Right atrium auricular region (tissue), 2 donors: ENCODE results near the gene ZDHHC6. TPM values are rescaled to one million over a fixed set of nuclear protein-coding genes. Genes with fewer than 3 reads are reported as not detected.
"Not testable (repeated sequence)": the region's sequence is repeated elsewhere in the genome, so short reads cannot be mapped to it uniquely, and the experiment has no call there.

Source experiments
- DNase-seq: peaks from one replicate; pipeline ENCODE4 v3.0.0-alpha.2; 2019; ENCODE audit warnings: low spot score
- H3K27ac ChIP-seq, 2 donors: fragments of 200-600 bp; sonication (generic); 1 replicate in 1 of 2; 2 replicates in 1 of 2; pipeline ENCODE4 v1.5.1; 2016 to 2019
- H3K27me3 ChIP-seq, 2 donors: fragments of 200-600 bp; sonication (generic); one replicate each; pipeline versions ENCODE4 v1.5.1 to v1.6.0; 2017 to 2019
- H3K36me3 ChIP-seq: fragments of 200-600 bp; sonication (generic); one replicate; pipeline ENCODE4 v1.5.1; 2016
- H3K4me1 ChIP-seq, 2 donors: fragments of 200-600 bp; sonication (generic); one replicate each; pipeline versions ENCODE4 v1.5.1 to v1.6.0; 2017 to 2019
- H3K4me3 ChIP-seq, 2 donors: fragments of 200-600 bp; sonication (generic); 1 replicate in 1 of 2; 2 replicates in 1 of 2; pipeline ENCODE4 v1.5.1; 2017 to 2019; ENCODE audit warnings: mild to moderate bottlenecking in 1 of 2, moderate library complexity in 1 of 2
- H3K9me3 ChIP-seq, 2 donors: fragments of 200-600 bp; sonication (generic); one replicate each; pipeline ENCODE4 v1.5.1; 2019
- total RNA-seq, 2 donors: library from RNA; depleted of rRNA; stranded (reverse); fragments of >200 nt; gene quantifications; one replicate each; pipeline ENCODE4 v1.1.0, GENCODE V29; 2016
- TF ChIP-seq, protein P1 (sequence below), 2 donors: fragments of 200-600 bp; sonication (generic); IDR thresholded peaks; one replicate each; pipeline ENCODE4 v1.5.1; 2019; ENCODE audit warnings: antibody characterized with exemption in 2 of 2

The ZDHHC6 gene
- total RNA-seq, 2 donors from 2014 or later, result 11.0 to 12.8 TPM

DNA sequence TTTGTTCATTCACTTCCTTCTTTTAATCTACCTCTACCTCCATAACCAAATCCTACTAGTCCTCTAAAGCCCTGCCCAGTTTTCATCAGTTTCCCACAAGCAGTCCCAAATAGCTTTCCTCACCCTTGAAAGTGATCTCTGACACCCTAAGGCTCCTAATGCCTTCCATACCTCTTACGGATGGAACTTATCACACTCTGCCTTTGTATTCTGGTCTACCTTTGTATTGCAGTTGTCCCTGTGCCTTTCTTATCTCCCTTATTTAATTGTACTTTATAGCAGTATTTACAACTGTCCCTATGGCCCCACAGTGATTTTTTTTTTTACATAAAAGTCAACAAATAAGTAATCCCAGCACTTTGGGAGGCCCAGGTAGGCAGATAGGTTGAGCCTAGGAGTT is 39.0 kb downstream of the ZDHHC6 start:
- no peaks in the 10 kb centered on the region for H3K27me3 ChIP-seq
- H3K27ac ChIP-seq, result no peak overlapping the region
- no peak overlapping the region for H3K4me3 ChIP-seq
- H3K4me1 ChIP-seq, result no peaks in the 10 kb centered on the region
- no peaks in the 10 kb centered on the region for H3K9me3 ChIP-seq
- no peak for DNase-seq
- TF ChIP-seq, protein P1, sequence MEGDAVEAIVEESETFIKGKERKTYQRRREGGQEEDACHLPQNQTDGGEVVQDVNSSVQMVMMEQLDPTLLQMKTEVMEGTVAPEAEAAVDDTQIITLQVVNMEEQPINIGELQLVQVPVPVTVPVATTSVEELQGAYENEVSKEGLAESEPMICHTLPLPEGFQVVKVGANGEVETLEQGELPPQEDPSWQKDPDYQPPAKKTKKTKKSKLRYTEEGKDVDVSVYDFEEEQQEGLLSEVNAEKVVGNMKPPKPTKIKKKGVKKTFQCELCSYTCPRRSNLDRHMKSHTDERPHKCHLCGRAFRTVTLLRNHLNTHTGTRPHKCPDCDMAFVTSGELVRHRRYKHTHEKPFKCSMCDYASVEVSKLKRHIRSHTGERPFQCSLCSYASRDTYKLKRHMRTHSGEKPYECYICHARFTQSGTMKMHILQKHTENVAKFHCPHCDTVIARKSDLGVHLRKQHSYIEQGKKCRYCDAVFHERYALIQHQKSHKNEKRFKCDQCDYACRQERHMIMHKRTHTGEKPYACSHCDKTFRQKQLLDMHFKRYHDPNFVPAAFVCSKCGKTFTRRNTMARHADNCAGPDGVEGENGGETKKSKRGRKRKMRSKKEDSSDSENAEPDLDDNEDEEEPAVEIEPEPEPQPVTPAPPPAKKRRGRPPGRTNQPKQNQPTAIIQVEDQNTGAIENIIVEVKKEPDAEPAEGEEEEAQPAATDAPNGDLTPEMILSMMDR (IDR thresholded peaks at IDR 0.05), result no peak
- no peaks in the 10 kb centered on the region for H3K36me3 ChIP-seq

DNA sequence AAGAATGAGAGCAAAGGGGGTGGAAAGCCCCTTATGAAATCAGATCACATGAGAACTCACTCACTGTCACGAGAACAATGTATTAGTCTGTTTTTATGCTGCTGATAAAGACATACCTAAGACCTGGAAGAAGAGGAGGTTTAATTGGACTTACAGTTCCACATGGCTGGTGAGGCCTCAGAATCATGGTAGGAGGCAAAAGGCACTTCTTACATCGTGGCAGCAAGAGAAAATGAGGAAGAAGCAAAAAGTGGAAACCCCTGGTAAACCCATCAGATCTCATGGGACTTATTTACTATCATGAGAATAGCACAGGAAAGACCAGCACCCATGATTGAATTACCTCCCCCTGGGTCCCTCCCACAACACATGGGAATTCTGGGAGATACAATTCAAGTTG is 39.9 kb downstream of the ZDHHC6 start:
- not testable (repeated sequence) for H3K27ac ChIP-seq, H3K27me3 ChIP-seq, H3K9me3 ChIP-seq, H3K4me1 ChIP-seq, DNase-seq, H3K4me3 ChIP-seq, H3K36me3 ChIP-seq

DNA sequence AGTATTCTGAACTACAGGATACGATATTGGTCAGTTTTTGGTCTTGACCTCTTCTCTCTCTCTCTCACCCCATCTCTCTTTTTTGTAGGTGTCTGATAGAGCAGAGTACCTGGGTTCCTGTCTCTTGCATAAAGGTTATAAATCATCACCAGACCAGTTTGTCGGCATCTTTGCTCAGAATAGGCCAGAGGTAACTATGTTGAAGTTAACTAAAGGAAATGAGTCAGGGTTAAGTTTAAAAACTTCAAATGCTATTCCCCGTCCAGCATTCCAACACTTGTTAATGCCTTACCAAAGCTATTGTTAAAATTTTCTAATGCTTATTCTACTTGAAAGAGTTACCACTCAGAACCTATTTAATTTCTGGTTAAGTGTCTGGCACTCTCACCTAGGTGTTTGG is 42.1 kb downstream of the ZDHHC6 start:
- no peak overlapping the region for H3K27ac ChIP-seq
- H3K9me3 ChIP-seq, result no peaks in the 10 kb centered on the region
- H3K4me3 ChIP-seq, result no peak overlapping the region
- H3K36me3 ChIP-seq, result no peaks in the 10 kb centered on the region
- no peaks in the 10 kb centered on the region for H3K27me3 ChIP-seq
- H3K4me1 ChIP-seq, result no peaks in the 10 kb centered on the region
- TF ChIP-seq, protein P1 (IDR thresholded peaks at IDR 0.05), result no peak
- no peak for DNase-seq

DNA sequence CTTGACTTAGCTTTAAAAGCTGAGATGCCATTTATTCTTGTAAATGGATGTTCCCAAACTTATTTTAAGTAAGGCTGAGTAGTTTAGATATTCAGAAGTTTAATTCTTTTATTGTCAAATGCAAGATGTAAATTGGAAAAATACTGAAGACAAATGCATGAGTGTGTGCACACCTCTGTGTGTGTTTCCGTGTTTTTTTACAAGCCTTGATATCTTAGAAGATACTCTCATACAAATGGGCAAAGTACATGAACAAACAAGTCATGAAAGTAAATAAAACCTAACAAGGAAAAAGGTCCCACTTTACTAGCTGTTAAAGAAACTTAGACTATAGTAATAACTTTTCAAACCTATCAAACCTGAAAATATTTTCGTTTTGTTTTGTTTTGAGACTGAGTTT is 43.8 kb downstream of the ZDHHC6 start:
- Histone ChIP-seq H3K36me3 (no peaks in the 10 kb centered on the region), H3K9me3 (no peaks in the 10 kb centered on the region), H3K4me1 (no peaks in the 10 kb centered on the region), H3K4me3 (no peak overlapping the region), H3K27me3 (no peaks in the 10 kb centered on the region), H3K27ac (no peak overlapping the region)
- TF ChIP-seq, protein P1 (IDR thresholded peaks at IDR 0.05), result no peak
- no peak for DNase-seq

DNA sequence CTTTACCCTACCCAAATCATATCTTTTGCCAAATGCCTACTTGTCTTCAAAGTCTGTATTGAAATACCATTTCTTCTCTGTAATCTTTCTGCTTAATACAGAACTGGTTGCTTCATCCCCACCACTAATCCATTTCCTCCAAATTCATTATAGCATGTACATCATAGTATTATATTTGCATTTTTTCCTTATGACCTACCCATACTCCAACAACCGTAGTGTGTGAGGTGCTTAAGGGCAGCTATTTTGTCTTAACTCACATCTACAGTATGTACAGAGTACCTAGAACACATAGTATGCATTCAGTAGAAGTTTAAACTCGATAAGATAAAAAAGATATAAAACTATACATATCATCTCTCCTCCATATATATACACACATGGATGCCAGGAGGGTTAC is 49.1 kb downstream of the ZDHHC6 start:
- DNase-seq, result no peak
- Histone ChIP-seq H3K4me3 (no peak overlapping the region), H3K27me3 (no peaks in the 10 kb centered on the region), H3K27ac (no peak overlapping the region), H3K4me1 (no peaks in the 10 kb centered on the region), H3K36me3 (no peaks in the 10 kb centered on the region), H3K9me3 (no peaks in the 10 kb centered on the region)
- TF ChIP-seq, protein P1 (IDR thresholded peaks at IDR 0.05), result no peak

DNA sequence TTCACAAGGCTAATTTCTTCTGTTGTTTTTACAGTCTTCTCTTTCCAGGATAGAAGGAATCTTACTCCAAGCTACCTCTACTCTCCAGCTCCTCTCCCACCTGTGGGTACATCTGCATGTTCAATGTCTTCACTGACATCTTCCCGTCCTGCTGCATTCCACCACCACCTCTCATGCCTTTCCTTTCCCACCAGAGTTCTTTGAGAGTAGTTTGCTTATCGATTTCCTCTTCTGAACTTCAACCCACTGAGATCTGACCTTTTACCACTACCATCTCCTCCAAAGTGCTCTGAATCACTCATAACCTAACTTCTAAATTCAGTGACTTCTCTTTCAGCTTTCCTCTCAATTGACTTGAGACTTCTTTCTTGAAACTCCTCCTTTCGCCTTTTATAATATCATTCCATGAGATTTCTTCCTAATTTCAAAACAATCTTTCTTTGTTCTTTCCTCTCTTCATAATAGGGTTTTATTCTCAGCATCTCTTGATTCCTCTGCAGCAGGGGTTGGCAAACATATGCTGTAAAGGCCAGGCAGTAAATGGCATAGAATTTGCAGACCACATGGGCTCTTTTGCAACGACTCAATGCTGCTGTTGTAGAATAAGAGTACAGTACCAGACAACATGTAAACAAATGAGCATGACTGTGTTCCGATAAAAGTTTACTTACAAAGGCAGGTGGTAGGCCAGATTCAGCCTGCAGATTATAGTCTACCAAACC is 50.7 kb downstream of the ZDHHC6 start:
- DNase-seq, result no peak
- H3K27ac ChIP-seq, result no peak overlapping the region
- H3K9me3 ChIP-seq, result no peaks in the 10 kb centered on the region
- no peaks in the 10 kb centered on the region for H3K4me1 ChIP-seq
- H3K27me3 ChIP-seq, result no peaks in the 10 kb centered on the region
- no peak overlapping the region for H3K4me3 ChIP-seq
- no peaks in the 10 kb centered on the region for H3K36me3 ChIP-seq
- TF ChIP-seq, protein P1 (IDR thresholded peaks at IDR 0.05), result no peak
